GM18502 (cell line): ENCODE measurements around the gene LRRC2.
"Not testable (repeated sequence)": the region's sequence is repeated elsewhere in the genome, so short reads cannot be mapped to it uniquely, and the experiment has no call there.

Experiments used
- ATAC-seq: cut with Tn5 transposase; IDR thresholded peaks from one replicate; pipeline ENCODE4 v1.9.1; 2021; ENCODE audit warnings: mild to moderate bottlenecking; ENCODE audit not compliant: unreplicated experiment, poor library complexity

LRRC2 gene

DNA sequence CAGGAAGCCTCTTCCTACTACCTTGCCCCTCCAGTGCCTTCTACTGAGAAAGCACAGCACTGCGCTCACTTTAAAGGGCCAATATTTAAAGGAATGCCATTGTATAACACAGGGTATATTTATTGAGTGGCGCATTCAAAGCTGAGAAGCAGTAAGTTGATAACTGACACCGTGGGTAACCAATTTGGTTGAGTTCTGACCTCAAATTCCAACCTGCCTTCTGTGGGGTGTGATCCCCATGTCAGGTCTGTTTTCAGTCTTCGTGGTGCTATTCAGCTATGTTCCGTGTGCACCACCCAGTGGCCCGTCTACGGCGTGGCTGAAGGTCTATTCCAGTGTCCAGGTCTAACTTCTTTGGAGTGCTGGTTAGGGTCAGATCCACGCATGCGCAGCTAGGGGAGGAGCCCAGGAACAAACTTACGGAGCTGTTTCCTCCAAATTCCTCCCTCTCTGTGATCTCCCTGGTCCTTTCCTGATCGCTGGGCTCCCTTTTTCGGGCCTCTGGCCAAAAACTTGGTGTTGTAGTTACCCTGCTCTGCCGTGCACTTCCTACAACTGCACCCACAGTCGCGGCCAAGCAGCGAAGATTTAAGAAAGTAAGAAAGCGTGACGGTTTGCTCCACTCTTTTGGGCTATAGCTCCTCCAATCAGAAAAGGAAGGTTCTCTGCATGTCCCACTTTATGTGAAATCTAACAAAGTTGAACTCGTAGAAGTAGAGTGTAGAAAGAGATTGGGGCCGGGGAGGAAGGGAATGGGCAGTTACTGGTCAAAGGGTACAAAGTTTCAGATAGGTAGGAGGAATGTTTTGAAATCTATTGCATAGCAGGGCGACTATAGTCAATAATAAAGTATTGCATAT, 7.7 kb downstream of the LRRC2 start:
- ATAC-seq: peak; percentile 96

GRCh38 chr3:46557814-46558183, 8.3 kb downstream of the LRRC2 start:
- ATAC-seq: no peak

GRCh38 chr3:46553154-46553553, 12.9 kb downstream of the LRRC2 start:
- ATAC-seq: no peak

- no peak for ATAC-seq
Observed at GRCh38 chr3:46552538-46552937, 13.6 kb downstream of the LRRC2 start.

- no peak for ATAC-seq
Observed at GRCh38 chr3:46551615-46552014, 14.5 kb downstream of the LRRC2 start.

- no peak for ATAC-seq
Observed at GRCh38 chr3:46549989-46550388, 16.1 kb downstream of the LRRC2 start.

DNA sequence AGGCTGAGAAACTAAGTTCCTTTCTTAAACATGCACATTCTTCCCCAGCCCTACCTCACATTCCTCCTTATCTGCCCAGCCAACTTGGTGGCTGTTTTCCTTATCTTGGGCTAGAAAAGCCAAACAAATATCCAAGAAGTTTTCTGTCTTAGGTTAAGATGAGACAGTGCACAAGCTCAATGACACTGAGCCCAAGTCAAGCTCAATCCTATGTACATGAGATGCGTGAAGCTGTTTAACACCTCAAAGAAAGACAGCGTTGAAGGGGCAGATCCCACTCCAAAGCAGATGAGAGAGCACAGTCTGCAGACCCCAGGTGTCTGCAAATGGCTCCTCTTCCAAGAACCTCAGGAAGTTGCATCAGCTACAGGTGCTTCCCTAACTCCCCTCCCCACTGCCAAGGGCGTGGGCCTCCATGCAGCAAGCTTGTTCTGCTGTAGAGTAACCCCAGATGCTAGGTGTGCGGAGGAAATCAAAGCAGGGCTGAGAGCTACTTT, 16.6 kb downstream of the LRRC2 start:
- ATAC-seq: no peak

DNA sequence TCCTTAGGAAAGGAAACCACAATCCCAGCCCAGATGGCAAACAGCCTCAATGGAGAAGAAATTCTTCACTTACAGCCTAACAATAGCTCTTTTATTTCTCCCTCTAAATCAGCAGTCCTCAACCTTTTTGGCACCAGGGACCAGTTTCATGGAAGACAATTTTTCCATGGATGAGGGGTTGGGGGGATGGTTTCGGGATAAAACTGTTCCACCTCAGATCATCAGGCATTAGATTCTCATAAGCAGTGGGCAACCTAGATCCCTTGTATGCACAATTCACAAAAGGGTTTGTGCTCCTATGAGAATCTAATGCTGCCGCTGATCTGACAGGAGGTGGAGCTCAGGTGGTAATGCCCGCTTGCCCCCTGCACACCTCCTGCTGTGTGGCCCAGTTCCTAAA, 17.5 kb downstream of the LRRC2 start:
- ATAC-seq: not testable (repeated sequence)

GRCh38 chr3:46546896-46547440, 19.1 kb downstream of the LRRC2 start:
- ATAC-seq: no peak

DNA sequence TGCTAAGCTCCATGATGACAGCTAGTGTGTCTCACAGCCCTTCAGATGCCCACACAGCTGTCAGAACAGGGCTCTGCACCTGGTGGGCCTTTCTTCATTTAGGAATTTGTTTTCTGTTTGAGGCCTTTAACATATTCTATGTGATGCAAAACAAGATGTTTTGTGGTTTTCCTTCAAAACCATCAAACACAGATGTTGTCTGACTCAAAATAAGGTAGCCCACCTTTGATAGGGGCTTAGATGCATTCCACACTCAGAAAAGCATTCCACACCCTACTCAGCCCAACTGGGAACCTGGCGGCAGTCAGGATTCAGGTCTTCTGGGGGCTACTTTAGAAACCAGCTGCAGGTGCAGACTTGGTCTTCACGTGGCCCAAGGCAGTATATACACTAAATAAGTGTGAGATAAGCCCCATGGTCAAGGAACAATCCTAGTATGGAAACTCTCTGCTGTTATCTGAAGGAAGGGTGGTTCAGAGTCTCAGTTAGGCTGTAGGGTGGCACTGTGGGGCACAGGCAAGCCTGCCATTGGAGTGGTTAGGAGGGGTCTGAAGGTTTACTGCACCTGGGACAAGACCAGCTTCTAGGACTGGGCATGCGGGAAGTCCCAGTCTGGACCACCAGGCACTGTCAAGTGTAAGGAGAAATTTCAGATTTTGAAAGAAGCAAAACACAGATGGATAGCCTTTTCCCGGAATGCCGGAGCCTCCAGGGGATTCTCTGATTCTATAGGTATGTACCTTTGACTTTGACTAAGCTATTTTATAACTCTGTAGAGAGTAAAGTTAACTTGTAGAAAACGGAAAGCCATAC, 20.1 kb downstream of the LRRC2 start:
- ATAC-seq: no peak

GRCh38 chr3:46544771-46545503, 21.2 kb downstream of the LRRC2 start:
- ATAC-seq: no peak

GRCh38 chr3:46542801-46543201, 23.3 kb downstream of the LRRC2 start:
- no peak for ATAC-seq

DNA sequence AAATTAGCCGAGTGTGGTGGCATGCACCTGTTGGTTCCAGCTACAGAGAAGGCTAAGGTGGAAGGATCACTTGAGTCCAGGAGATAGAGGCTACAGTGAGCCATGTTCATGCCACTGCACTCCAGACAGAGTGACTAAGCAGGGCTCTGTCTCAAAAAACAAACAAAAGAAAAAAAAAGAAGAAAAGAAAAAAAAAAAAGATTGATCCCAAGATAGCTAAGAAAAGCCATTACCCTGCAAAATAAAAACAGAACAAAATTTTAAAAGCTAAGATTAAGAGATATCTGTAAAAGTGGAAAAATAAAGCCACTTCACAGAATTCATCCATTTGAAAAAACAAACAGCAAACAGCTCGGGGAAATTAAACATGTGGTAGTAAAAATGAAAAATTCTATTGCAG, 23.8 kb downstream of the LRRC2 start:
- ATAC-seq: no peak

- ATAC-seq: no peak
Observed at GRCh38 chr3:46541835-46542234, 24.3 kb downstream of the LRRC2 start.

DNA sequence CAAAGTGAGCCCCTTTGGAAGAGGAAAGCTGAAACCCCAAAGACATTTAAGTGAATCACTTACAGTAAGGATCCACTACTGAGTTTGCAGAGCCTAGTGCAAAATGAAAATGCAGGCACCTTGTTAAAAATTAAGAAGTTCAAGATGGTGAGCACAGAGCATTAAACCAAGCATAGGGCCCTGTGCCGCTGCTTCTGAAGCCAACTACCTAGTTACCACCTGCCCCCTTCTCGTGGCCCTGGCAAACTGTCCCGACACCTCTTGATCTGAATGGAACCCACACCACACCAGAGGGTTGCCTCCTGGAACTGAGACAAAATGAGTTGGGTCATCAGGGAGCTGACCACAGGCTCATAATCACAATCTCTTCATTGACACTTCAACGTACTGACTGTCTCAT, 25.6 kb downstream of the LRRC2 start:
- ATAC-seq: no peak

- ATAC-seq: no peak
Observed at GRCh38 chr3:46539443-46540005, 26.6 kb downstream of the LRRC2 start.

DNA sequence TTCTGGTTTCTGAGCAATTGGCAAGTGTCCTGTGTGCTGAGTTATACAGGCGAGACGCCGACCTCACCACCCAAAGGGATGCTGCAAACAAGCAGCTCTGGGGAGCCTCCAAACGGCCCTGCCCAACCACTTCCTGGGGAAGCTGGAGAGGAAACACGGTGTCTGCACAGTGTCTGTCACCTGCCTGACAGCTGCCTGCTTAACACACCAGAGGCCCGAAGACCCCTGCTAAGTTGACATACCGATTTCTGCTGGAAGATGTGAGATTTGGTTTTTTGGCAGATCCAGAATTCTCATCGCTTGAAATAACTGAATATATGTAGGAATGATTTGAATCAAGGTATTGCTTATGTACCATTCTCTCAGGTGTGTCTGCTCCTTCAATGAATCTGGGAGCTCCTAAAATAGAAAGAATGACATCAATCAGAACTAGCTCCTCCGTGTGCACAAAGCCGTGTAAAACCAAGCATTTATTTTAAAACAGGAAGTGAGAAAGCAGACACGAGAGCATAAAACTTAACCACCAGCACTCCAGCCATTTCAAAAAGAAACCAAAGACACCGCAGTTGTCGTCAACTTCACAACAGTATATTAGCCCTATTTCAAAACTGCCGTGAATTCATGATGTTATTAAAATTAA, 27.2 kb downstream of the LRRC2 start:
- peak; percentile 81 for ATAC-seq

- not testable (repeated sequence) for ATAC-seq
Observed at GRCh38 chr3:46538425-46538802, 27.7 kb downstream of the LRRC2 start.

- ATAC-seq: no peak
Observed at GRCh38 chr3:46537779-46538178, 28.3 kb downstream of the LRRC2 start.

DNA sequence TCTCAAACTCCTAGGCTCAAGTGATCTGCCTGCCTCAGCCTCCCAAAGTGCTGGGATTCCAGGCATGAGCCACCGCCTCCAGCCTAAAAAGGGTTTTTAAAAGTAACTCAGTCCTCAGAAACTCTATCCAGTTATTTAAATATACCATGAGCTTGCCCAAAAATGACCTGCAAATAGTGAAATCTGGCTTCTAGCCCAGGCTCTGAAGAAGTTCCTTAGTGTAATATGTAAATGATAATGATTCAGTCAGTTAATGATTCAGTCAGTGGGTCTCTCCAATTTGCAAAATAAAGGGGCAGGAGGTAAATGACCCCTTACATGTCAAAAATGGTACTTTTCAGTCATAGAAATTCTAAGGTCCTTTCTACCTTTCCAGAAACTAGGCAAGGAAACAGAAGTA, 28.8 kb downstream of the LRRC2 start:
- ATAC-seq: no peak
